ENCODE measurements around the gene MYH13.

DNA sequence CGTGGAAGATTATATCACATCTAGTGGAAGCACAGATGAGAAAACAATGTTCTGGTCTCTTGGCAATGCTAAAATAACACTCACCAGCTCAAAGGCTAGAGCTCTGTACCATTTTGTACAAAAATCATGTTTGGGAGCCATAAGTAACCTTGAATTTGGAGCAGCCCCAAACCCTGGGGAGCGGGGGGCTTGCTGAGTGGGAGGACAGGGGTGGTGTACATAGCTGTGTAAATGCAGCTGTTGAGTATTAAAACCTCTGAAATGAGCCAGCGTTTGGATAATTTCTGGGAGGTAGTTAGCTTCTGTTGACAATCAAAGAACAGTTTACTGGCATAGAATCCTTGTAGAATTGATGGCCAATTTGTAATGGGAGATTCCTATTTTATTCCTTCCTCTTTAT lies 44.6 kb upstream of the MYH13 start:
- TF ChIP-seq ZNF274 (IDR thresholded peaks at IDR 0.05; ENCODE audit: low read depth, low read length), result no peak
- TF ChIP-seq SUZ12 (IDR thresholded peaks at IDR 0.05; ENCODE audit: extremely low read depth, insufficient read depth, insufficient read length), result no peak
